Keratinocyte (primary cell): ENCODE results near the gene C20orf144.

Source experiments
- EZH2 ChIP-seq: IDR thresholded peaks from one replicate; pipeline ENCODE4 v1.6.1; 2012; ENCODE audit warnings: inconsistent platforms, mild to moderate bottlenecking, low read length, moderate library complexity
- TF ChIP-seq, protein P1 (sequence below), 3 experiments: IDR thresholded peaks in 1 of 3; conservative IDR thresholded peaks in 1 of 3; optimal IDR thresholded peaks in 1 of 3; 2 replicates in 2 of 3; 3 replicates in 1 of 3; pipeline versions ENCODE3 to v1.5.1; 2011; ENCODE audit warnings: low read length in 3 of 3, mild to moderate bottlenecking in 3 of 3, moderate library complexity in 2 of 3, control low read depth in 1 of 3, inconsistent platforms in 1 of 3; ENCODE audit not compliant: insufficient read depth in 2 of 3; ENCODE audit errors: extremely low read depth in 1 of 3

DNA sequence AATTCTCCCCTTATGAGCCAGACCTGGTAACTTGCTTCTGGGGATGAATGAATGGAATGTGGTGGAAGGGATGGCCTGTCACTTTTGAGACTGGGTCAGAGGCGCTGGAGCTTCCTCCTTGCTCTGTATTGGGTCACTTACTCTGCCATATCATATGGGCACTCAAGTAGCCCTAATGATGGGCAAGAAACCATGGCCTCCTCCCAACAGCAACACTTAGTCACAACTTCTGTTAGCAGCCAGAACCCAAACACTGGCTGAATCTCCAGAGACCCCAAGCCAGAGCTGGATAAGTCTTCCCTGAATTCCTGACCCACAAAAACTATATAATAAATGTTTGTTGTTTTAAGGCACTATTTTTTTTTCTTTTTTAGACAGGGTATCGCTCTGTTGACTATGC lies 18.6 kb downstream of the C20orf144 start:
- TF ChIP-seq EZH2: no peak
- TF ChIP-seq, protein P1, sequence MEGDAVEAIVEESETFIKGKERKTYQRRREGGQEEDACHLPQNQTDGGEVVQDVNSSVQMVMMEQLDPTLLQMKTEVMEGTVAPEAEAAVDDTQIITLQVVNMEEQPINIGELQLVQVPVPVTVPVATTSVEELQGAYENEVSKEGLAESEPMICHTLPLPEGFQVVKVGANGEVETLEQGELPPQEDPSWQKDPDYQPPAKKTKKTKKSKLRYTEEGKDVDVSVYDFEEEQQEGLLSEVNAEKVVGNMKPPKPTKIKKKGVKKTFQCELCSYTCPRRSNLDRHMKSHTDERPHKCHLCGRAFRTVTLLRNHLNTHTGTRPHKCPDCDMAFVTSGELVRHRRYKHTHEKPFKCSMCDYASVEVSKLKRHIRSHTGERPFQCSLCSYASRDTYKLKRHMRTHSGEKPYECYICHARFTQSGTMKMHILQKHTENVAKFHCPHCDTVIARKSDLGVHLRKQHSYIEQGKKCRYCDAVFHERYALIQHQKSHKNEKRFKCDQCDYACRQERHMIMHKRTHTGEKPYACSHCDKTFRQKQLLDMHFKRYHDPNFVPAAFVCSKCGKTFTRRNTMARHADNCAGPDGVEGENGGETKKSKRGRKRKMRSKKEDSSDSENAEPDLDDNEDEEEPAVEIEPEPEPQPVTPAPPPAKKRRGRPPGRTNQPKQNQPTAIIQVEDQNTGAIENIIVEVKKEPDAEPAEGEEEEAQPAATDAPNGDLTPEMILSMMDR (optimal IDR thresholded peaks at IDR 0.05 in 1 of 3, IDR thresholded peaks at IDR 0.05 in 1 of 3, conservative IDR thresholded peaks at IDR 0.05 in 1 of 3; ENCODE audit: extremely low read depth in 1 of 3, insufficient read depth in 2 of 3, low read length in 3 of 3): no peak
